Effector memory CD4-positive, alpha-beta T cell (primary cell): ENCODE results near the gene POLR3G.

ENCODE experiments used
- DNase-seq, 3 donors: peaks; one replicate each; pipeline ENCODE4 v3.0.0-alpha.2; 2020
- H3K27ac ChIP-seq: 2 replicates; pipeline ENCODE4 v1.7.0; 2013; ENCODE audit warnings: mild to moderate bottlenecking, low read length, moderate library complexity; ENCODE audit not compliant: insufficient read depth, poor library complexity, severe bottlenecking
- H3K27me3 ChIP-seq: replicated peaks from 2 replicates; pipeline ENCODE4 v1.7.0; 2013; ENCODE audit warnings: mild to moderate bottlenecking, low read length; ENCODE audit not compliant: insufficient read depth, control insufficient read depth, poor library complexity, severe bottlenecking
- H3K36me3 ChIP-seq: 2 replicates; pipeline ENCODE4 v1.7.0; 2013; ENCODE audit warnings: mild to moderate bottlenecking, low read length, moderate library complexity; ENCODE audit not compliant: control insufficient read depth, insufficient read depth
- H3K4me1 ChIP-seq: 2 replicates; pipeline ENCODE4 v1.7.0; 2013; ENCODE audit warnings: low read length, mild to moderate bottlenecking; ENCODE audit not compliant: control insufficient read depth, insufficient read depth, poor library complexity, severe bottlenecking
- H3K4me3 ChIP-seq: 2 replicates; pipeline ENCODE4 v1.7.0; 2013; ENCODE audit warnings: low read length, low read depth, mild to moderate bottlenecking; ENCODE audit not compliant: insufficient read depth, poor library complexity, severe bottlenecking
- H3K9me3 ChIP-seq: 2 replicates; pipeline ENCODE4 v1.7.0; 2013; ENCODE audit warnings: mild to moderate bottlenecking, low read length, moderate library complexity; ENCODE audit not compliant: control insufficient read depth

POLR3G gene

DNA sequence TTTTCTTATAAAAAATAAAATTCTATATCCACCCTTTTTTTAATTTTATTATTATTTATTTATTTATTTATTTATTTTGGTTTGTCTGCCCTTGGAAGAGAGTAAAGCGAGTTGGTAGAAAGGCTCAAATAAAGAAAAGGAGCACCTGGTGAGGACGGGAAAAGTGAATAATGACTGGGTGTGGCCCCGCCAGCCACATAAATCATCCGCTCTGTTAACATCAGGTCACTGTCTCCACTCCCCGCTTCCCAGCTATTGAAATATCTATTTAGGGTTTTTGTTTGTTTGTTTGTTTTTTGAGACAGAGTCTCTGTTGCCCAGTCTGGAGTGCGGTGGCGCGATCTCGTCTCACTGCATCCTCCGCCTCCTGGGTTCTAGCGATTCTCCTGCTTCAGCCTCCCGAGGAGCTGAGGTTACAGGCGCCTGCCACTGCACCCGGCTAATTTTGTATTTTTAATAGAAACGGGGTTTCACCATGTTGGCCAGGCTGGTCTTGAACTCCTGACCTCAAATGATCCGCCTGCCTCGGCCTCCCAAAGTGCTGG, 844 bp downstream of the POLR3G start:
- Histone ChIP-seq H3K4me3 (no peak overlapping the region), H3K36me3 (peaks cover 4% of the 10 kb centered on the region), H3K27ac (no peak overlapping the region), H3K27me3 (no peaks in the 10 kb centered on the region), H3K9me3 (no peaks in the 10 kb centered on the region), H3K4me1 (peaks cover 9% of the 10 kb centered on the region)
- no peak for DNase-seq

DNA sequence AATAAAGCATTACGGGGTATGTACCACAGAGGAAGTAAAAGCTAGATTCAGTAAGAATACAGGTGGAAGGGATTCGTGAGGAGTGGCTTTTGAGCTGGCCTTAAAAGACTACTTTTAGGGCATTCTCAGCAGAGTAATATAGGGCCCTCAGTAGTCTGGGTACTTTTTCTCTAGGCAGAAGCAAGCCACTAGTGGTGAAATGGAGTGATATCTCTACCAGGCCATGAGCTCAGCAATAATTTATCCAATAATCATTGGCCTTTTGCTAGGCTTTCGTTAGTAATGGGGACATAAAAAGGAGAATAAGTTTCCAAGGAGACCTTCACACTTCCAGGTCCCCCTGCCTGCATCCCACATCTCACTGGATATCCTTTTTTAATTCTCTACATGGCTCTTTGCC, 1.7 kb downstream of the POLR3G start:
- no peaks in the 10 kb centered on the region for H3K9me3 ChIP-seq
- no peaks in the 10 kb centered on the region for H3K27me3 ChIP-seq
- H3K4me1 ChIP-seq = peaks cover 9% of the 10 kb centered on the region
- DNase-seq = no peak
- H3K36me3 ChIP-seq = no peaks in the 10 kb centered on the region
- no peak overlapping the region for H3K4me3 ChIP-seq
- H3K27ac ChIP-seq = no peak overlapping the region

DNA sequence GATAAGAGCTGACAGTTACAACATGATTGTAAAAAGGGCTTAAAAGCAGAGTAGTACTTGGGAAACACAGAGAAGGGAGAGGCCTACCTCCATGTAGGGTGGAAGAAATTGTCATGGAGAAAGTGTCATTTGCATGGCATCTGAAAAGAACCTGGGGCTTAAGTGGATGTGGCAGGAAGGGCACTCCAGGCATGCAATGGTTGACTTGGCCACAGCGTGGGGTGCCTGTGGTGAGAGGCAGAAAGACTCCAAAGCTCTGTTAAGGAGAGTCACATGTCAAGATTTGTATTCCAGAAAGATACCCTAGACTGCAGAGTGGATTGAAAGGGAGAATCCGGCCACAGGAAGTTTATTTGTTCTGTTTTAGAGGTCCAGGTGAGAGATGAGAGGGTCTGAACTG, 2.4 kb downstream of the POLR3G start:
- Histone ChIP-seq H3K27me3 (no peaks in the 10 kb centered on the region), H3K9me3 (no peaks in the 10 kb centered on the region), H3K4me1 (peaks cover 9% of the 10 kb centered on the region), H3K4me3 (no peak overlapping the region), H3K36me3 (no peaks in the 10 kb centered on the region), H3K27ac (no peak overlapping the region)
- no peak for DNase-seq

DNA sequence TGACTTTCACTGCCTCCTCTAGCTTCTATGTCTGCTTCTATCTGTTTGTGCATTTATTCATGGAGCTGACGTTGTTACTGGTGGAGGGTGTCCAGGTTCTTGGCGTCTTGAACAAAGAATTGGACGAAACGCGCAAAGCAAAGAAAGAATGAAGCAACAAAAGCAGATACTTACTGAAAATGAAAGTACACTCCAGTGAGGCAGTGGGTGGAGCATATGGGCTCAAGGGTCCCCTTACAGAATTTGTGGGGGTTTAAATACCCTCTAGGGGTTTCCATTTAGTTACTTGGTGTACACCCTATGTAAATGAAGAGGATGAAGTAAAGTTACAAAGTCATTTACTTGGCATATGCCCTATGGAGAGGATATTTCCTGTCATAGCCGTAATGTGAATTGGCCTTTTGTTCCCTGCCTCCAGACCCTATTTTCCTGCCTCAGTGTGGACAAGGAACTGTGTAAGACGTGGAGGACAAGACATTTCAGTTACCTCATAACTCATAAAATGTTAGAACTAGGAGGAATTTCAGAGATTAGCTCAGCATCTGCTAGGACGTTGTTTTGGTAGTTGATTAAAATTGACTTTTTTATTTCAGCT, 3.1 kb downstream of the POLR3G start:
- no peaks in the 10 kb centered on the region for H3K36me3 ChIP-seq
- no peak overlapping the region for H3K27ac ChIP-seq
- H3K27me3 ChIP-seq = no peaks in the 10 kb centered on the region
- DNase-seq = no peak
- H3K4me3 ChIP-seq = no peak overlapping the region
- no peaks in the 10 kb centered on the region for H3K9me3 ChIP-seq
- peaks cover 9% of the 10 kb centered on the region for H3K4me1 ChIP-seq

DNA sequence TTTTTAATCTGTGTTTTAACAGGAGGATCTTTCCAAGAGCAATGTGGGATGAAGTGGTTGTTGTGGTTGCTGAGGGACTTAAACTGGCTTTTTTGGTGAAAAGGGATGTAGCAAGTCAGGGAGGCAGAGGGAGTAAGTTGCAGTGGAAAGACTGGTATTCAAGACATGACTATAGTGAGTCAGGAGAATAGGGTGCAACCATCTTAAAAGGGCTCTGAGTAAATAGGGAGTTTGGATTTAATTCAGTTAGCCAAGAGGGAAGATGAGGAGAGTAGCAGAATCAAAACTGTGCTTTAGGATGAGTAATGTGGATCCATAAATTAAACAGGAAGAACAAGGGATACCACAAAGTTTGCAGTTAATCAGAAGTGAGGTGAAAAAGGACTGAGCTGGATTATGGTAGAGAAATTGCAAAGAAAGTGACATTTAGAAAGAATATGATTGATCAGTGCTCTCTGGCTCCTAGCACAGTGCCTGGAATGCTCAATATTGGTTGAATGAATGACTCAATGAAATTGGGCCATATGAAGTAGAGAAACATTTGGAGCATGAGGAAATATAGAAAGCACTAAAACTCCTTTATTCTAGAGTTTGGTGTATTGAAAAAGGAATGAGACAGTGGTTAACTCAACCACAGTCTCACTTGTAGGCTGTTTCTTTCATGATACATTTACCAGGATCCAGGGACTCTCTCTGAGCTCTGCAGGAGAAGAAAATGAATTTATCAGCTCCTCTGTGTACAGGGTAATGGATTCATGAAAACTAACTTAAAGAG, 5.1 kb downstream of the POLR3G start:
- Histone ChIP-seq H3K36me3 (no peaks in the 10 kb centered on the region), H3K9me3 (no peaks in the 10 kb centered on the region), H3K27ac (no peak overlapping the region), H3K4me1 (no peaks in the 10 kb centered on the region), H3K4me3 (no peak overlapping the region), H3K27me3 (no peaks in the 10 kb centered on the region)
- no peak for DNase-seq

DNA sequence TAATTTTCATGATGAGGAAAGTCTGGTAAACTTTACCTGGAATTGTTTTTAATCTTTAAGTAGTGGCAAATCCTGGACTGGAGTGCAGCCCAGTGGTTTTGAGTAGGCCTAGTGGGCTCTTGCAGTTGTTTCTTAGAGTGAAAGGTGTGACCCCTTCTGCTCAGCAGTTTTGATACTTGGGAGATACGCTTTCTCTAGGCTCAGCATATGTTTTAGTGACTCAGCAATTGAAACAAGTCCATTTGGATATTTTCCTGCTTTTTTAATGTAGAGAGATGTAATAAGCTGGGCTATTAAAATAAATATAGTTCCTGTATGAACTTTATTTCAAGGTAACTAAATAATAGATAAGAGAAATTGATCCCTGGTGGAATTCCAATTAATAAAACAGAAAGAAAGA, 6.0 kb downstream of the POLR3G start:
- Histone ChIP-seq H3K27me3 (no peaks in the 10 kb centered on the region), H3K27ac (no peak overlapping the region), H3K4me1 (no peaks in the 10 kb centered on the region), H3K9me3 (no peaks in the 10 kb centered on the region), H3K36me3 (no peaks in the 10 kb centered on the region), H3K4me3 (no peak overlapping the region)
- no peak for DNase-seq

DNA sequence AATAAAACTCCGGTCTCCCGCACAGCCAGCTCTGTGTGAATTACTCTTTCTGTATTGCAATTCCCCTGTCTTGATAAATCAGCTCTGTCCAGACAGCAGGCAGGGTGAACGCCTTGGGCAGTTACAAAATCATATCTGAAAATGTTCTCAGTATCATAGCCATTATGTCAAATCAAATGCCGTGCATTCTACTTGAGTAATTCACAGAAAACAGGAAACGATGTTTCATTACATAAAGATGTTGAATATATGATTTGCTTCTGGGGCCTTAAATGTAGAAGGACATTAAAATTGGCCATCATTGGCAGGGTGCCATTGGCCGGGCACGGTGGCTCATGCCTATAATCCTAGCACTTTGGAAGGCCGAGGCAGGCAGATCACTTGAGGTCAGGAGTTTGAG, 8.5 kb downstream of the POLR3G start:
- no peak overlapping the region for H3K4me3 ChIP-seq
- no peaks in the 10 kb centered on the region for H3K4me1 ChIP-seq
- H3K27ac ChIP-seq = no peak overlapping the region
- no peaks in the 10 kb centered on the region for H3K27me3 ChIP-seq
- no peaks in the 10 kb centered on the region for H3K36me3 ChIP-seq
- H3K9me3 ChIP-seq = no peaks in the 10 kb centered on the region
- DNase-seq = no peak

DNA sequence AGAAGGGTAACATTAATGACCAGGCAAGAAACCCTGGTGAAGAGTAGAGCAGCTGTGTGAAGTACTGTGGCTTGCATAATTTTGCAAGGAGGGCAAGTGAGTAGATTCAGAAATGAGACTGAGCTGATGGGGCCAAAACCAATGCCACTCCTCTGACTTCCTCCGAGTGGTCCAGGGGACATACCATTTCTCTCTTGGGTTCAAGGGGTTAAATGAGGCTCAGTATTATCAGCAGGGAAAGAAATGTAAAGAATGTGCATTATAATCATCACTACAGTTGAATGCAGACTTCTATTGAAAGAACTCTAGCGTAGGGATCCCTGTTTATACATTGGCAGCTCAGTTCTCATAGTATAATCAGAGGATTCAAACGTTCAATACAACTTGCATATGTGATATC, 9.9 kb downstream of the POLR3G start:
- H3K27ac ChIP-seq = no peak overlapping the region
- H3K36me3 ChIP-seq = no peaks in the 10 kb centered on the region
- no peak for DNase-seq
- H3K4me3 ChIP-seq = no peak overlapping the region
- no peaks in the 10 kb centered on the region for H3K9me3 ChIP-seq
- no peaks in the 10 kb centered on the region for H3K27me3 ChIP-seq
- no peaks in the 10 kb centered on the region for H3K4me1 ChIP-seq

DNA sequence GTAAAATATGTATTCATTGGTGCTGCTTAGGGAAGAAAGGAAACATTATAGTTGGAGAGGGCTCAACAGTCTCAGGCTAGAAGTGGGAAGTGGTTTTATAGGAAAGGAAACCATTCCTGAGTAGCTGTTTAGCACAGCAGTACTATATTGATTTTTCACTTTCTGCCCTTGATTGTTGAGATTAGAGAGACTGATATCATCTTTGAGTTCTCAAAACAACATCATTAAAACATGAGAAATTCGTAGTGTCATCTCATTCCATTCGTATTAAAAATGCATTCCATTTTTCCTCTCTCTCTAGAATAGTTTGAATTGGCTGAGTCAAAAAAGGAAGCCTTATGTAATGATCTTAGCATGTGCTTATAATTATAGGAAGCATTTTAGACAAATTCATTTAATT, 14.1 kb downstream of the POLR3G start:
- DNase-seq = no peak
- H3K27ac ChIP-seq = no peak overlapping the region
- no peaks in the 10 kb centered on the region for H3K36me3 ChIP-seq
- H3K9me3 ChIP-seq = no peaks in the 10 kb centered on the region
- no peaks in the 10 kb centered on the region for H3K27me3 ChIP-seq
- no peak overlapping the region for H3K4me3 ChIP-seq
- no peaks in the 10 kb centered on the region for H3K4me1 ChIP-seq

DNA sequence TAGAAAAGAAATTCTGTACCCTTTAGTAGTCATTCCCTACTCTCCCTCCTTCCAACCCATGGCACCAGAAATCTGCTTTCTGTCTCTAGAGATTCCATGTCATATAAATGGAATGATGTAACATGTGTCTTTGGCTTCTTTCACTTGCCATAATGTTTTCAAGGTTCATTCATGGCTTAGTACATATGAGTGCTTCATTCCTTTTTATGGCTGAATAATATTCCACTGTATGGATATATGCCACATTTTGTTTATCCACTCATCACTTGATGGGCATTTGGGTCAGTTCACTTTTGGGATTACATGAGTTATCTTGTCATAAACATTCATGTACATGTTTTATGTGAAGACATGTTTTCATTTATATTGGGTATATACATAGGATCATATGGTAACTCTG, 19.4 kb downstream of the POLR3G start:
- DNase-seq = no peak
- H3K4me1 ChIP-seq = no peaks in the 10 kb centered on the region
- no peaks in the 10 kb centered on the region for H3K27me3 ChIP-seq
- no peaks in the 10 kb centered on the region for H3K9me3 ChIP-seq
- no peaks in the 10 kb centered on the region for H3K36me3 ChIP-seq
- no peak overlapping the region for H3K4me3 ChIP-seq
- H3K27ac ChIP-seq = no peak overlapping the region
